ENCODE data around the gene COMMD6. TPM values are rescaled to one million over a fixed set of nuclear protein-coding genes. Genes with fewer than 3 reads are reported as not detected.
A peak's percentile ranks its signal among the peaks of the same experiment; 100 is the strongest.

Gene COMMD6
- total and polyA plus RNA-seq, 2 donors (not counting 3 experiments of a cell fraction or from before 2014, with no cell fraction given), result 71.7 to 122 TPM

- intact Hi-C loops (cut with micrococcal nuclease) (no loop called here), dilution Hi-C loops (cut with MboI; ENCODE audit: extremely low pct_ligation_motif_present, low sequenced_read_pairs) (no loop called here)
- Histone ChIP-seq H3K9me1 (replicated peaks; ENCODE audit: control insufficient read depth, extremely low read depth, insufficient read depth, low read length) (no peaks in the 10 kb centered on the region), H3K27ac (ENCODE audit: insufficient read depth, low read depth, low read length) (no peak overlapping the region), H3K4me2 (ENCODE audit: insufficient read depth, low read length) (no peak overlapping the region), H2AFZ (ENCODE audit: low read depth, low read length) (no peak overlapping the region), H3K27me3 (ENCODE audit: control insufficient read depth in 2 of 2, insufficient read depth in 2 of 2, low read length in 2 of 2) (peaks cover 0 to 2% of the 10 kb centered on the region in 2 experiments), H3K9ac (replicated peaks; ENCODE audit: extremely low read depth, insufficient read depth, low read length) (no peak overlapping the region), H3K4me1 (ENCODE audit: control insufficient read depth, extremely low read depth, insufficient read depth, low read length) (no peaks in the 10 kb centered on the region), H3K36me3 (ENCODE audit: control insufficient read depth in 2 of 2, extremely low read depth in 1 of 2, insufficient read depth in 2 of 2, low read length in 2 of 2) (no peaks in the 10 kb centered on the region), H3K79me2 (ENCODE audit: control insufficient read depth, insufficient read depth, low read length) (no peaks in the 10 kb centered on the region), H4K20me1 (replicated peaks; ENCODE audit: control insufficient read depth, extremely low read depth, insufficient read depth, low read length) (no peaks in the 10 kb centered on the region), H3K4me3 (replicated peaks in 1 of 3; ENCODE audit: insufficient read depth in 1 of 3, low read depth in 1 of 3, low read length in 3 of 3) (no peak overlapping the region), H3K9me3 (replicated peaks; ENCODE audit: control insufficient read depth, insufficient read depth, low read length) (no peaks in the 10 kb centered on the region)
- TF ChIP-seq, protein P1, sequence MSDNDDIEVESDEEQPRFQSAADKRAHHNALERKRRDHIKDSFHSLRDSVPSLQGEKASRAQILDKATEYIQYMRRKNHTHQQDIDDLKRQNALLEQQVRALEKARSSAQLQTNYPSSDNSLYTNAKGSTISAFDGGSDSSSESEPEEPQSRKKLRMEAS (IDR thresholded peaks at IDR 0.05; ENCODE audit: insufficient read depth, insufficient read length), result no peak
- TF ChIP-seq POLR2AphosphoS5 (IDR thresholded peaks at IDR 0.05; ENCODE audit: insufficient read depth, low read depth, low read length) (no peak), FOS (IDR thresholded peaks at IDR 0.05; ENCODE audit: borderline replicate concordance, insufficient read depth, low read length) (peak; percentile 17), JUN (IDR thresholded peaks at IDR 0.05; ENCODE audit: borderline replicate concordance, insufficient read depth, insufficient read length, low read depth) (no peak)
- DNase-seq (ENCODE audit: low read depth, low spot score) (no peak), FAIRE-seq (no peak)
- POLR2A ChIA-PET, result no interaction called here
- CTCF ChIA-PET, result interaction anchor here (0.7 to 1.2 kb wide), 4 partner anchors 10 to 31 kb away, joined by 3 to 4 read pairs (median 3); no protein-coding TSS in a partner anchor
- no TSS peak for BruUV-seq (replicated peaks)
These were observed 23.3 kb downstream of the COMMD6 start for GRCh38 chr13:75514080-75514995.

DNA sequence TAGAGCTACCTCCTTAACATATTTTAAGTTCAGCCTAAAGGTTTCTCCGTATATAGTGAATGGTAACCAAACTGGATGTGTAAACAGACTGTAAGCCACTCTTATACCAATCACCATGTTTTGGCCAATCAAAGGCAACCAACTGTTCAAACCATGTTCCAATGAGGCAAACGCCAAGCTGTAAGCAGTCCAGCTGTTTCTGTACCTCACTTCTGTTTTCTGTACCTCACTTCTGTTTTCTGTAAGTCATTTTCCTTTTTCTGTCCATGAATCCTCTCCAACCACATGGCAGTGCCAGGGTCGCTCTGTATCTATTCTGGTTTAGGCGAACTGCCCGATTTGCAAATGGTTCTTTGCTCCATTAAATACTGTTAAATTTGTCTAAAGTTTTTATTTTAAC is 24.4 kb downstream of the COMMD6 start:
- no peak overlapping the region for H2AFZ ChIP-seq (ENCODE audit: low read depth, low read length)
- no peak for FAIRE-seq
- DNase-seq (ENCODE audit: low read depth, low spot score), result no peak
- no peak overlapping the region for H3K4me3 ChIP-seq (replicated peaks in 1 of 3; ENCODE audit: insufficient read depth in 1 of 3, low read depth in 1 of 3, low read length in 3 of 3)
- peaks cover 0 to 2% of the 10 kb centered on the region in 2 experiments for H3K27me3 ChIP-seq (ENCODE audit: control insufficient read depth in 2 of 2, insufficient read depth in 2 of 2, low read length in 2 of 2)
- dilution Hi-C loops (cut with MboI; ENCODE audit: extremely low pct_ligation_motif_present, low sequenced_read_pairs), result no loop called here
- no peaks in the 10 kb centered on the region for H3K4me1 ChIP-seq (ENCODE audit: control insufficient read depth, extremely low read depth, insufficient read depth, low read length)
- H3K9me1 ChIP-seq (replicated peaks; ENCODE audit: control insufficient read depth, extremely low read depth, insufficient read depth, low read length), result no peaks in the 10 kb centered on the region
- no peaks in the 10 kb centered on the region for H3K36me3 ChIP-seq (ENCODE audit: control insufficient read depth in 2 of 2, extremely low read depth in 1 of 2, insufficient read depth in 2 of 2, low read length in 2 of 2)
- H3K79me2 ChIP-seq (ENCODE audit: control insufficient read depth, insufficient read depth, low read length), result no peaks in the 10 kb centered on the region
- no peak overlapping the region for H3K4me2 ChIP-seq (ENCODE audit: insufficient read depth, low read length)
- no peak overlapping the region for H3K27ac ChIP-seq (ENCODE audit: insufficient read depth, low read depth, low read length)
- no peaks in the 10 kb centered on the region for H3K9me3 ChIP-seq (replicated peaks; ENCODE audit: control insufficient read depth, insufficient read depth, low read length)
- intact Hi-C loops (cut with micrococcal nuclease), result no loop called here
- TF ChIP-seq POLR2AphosphoS5 (IDR thresholded peaks at IDR 0.05; ENCODE audit: insufficient read depth, low read depth, low read length), result no peak
- CTCF ChIA-PET, result interaction anchor here (0.9 to 1.2 kb wide), 2 partner anchors 10 to 11 kb away, joined by 3 read pairs; no protein-coding TSS in a partner anchor
- H4K20me1 ChIP-seq (replicated peaks; ENCODE audit: control insufficient read depth, extremely low read depth, insufficient read depth, low read length), result no peaks in the 10 kb centered on the region
- no peak overlapping the region for H3K9ac ChIP-seq (replicated peaks; ENCODE audit: extremely low read depth, insufficient read depth, low read length)
- POLR2A ChIA-PET, result no interaction called here
- BruUV-seq (replicated peaks), result no TSS peak
